HG02973 (cell line): Measurements from ENCODE around the gene AGPAT4.

ENCODE experiments used
- ATAC-seq: cut with Tn5 transposase; IDR thresholded peaks from one replicate; pipeline ENCODE4 v1.9.1; 2021; ENCODE audit warnings: moderate library complexity; ENCODE audit not compliant: unreplicated experiment

AGPAT4 gene

GRCh38 chr6:161257793-161258457 lies 15.9 kb downstream of the AGPAT4 start:
- ATAC-seq: no peak

DNA sequence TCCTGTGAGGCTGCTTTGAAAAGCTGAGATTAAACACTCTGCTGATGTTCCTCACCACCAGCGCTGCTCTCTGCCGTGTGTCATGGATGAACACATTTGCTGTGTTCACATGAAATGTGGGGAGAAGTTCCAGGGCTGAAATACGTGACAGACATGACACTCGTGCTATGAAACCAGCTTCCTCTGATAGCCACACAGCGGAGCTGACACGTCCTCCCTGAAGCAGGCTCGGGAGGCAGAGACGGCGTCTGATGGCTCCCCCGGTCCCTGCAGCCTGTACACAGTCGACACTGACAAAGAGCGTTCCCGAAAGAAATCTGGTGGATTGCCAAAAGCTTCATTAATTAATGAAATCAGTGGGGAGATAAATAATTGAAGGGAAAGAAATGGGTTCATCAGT lies 17.5 kb downstream of the AGPAT4 start:
- ATAC-seq: no peak

DNA sequence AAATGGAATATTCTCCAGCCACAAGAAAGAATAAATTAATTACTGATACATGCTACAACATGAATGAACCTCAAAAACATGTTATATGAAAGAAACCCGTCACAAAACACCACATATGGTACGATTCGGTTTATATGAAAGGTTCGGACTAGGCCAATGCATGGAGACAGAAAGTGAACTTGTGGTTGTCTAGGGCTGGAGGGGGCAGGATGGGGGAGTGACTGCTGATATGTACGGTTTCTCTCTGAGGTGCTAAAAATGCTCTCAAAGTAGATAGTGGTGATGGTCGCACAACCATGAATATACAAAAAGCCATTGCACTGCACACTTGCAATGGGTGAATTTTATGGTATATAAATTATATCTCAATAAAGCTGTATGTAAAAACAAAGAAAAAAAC lies 18.3 kb downstream of the AGPAT4 start:
- ATAC-seq: no peak

DNA sequence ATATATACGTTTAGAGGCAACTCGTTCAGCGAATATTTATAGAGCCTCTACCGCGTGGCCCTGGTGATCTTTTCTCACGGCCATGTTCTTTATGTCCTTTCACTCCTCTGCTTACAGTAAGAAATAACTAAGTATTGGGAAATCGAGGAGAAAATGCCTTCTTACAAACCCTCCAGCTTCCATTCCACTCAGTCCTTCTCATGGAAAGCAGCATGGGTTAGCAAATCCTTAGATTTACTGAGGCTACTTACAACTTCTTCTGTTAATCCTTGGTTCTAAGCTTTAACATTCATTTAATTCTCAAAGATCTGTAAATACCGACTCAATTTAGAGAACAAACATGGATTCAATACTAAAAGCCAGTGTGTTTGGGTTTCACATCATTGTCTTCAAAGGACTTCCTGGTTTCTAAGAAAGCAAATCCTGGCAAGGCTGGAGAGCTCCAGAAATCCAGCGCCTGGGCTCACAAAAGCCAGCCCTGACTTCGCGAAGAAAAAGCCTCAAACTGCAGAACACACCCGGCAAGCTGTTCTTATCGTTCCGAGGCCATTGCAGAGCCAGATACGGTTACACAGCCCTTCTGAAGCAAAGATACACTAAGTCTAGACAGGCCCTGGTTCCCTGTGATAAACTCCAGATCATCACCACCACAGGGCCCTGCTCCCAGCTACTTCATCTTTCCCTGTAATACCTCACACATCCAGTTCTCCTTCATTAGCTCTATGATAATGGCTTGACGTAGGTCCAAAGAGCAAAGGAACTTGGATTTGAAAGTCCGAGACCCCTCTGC lies 19.2 kb downstream of the AGPAT4 start:
- ATAC-seq: no peak

- ATAC-seq: no peak
These were observed 19.8 kb downstream of the AGPAT4 start for GRCh38 chr6:161254126-161254463.

DNA sequence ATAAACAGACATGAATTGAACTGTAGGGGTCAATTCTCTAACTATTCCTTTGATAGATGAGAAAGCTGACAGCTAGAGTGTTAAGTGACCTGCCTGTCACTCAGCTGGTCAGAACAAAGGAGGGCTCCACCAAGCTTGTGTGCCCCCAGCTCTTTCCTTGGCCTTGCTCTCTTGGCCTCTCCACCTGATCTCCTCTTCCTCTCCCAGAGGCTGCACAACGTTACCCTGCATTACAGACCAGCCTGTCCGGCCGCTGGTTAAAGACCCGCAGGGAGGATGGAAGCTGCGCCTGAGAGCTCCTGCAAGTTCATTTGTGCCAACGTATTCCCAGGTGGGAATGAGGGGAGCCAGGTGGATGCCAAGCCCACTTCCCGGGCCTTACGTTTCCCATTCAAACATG lies 22.5 kb downstream of the AGPAT4 start:
- no peak for ATAC-seq

GRCh38 chr6:161249327-161249726 lies 24.5 kb downstream of the AGPAT4 start:
- ATAC-seq: no peak

DNA sequence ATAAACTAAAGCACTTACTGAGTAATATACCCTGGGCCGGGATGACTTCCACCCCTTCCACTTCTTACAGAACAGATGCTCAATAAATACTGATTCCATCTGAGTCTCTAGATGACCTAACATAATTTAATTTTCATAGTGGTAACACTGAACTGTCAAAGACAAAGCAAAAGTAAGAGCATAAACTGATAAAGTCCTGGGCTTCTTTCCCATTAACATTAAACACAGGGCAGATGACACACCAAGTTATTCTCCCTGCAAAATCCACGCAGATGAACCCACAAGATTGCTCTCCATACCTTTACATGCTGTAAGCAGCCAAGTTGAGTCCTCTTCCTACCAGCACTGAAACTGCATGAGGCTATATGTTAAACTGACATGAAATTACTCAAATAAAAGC lies 27.1 kb downstream of the AGPAT4 start:
- ATAC-seq: no peak

DNA sequence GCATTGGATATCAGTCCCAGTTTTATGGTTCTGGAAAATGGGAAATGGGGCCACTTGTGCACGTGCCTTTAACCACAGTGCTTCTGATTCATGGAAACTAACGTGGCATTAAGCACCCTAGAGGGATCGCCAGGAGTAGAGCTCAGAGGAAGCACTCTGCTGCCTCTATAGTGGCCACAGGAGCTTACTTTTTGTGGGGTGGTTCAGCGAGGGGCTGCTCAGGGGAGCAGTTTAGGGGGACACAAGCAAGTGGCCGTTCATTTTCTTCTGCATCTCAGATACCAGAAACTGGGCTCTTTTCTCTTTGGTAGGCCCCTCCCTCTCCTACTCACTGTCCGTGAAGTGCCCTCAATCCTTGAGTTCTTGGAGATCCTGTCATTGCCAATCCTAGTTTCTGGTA lies 28.5 kb downstream of the AGPAT4 start:
- no peak for ATAC-seq

DNA sequence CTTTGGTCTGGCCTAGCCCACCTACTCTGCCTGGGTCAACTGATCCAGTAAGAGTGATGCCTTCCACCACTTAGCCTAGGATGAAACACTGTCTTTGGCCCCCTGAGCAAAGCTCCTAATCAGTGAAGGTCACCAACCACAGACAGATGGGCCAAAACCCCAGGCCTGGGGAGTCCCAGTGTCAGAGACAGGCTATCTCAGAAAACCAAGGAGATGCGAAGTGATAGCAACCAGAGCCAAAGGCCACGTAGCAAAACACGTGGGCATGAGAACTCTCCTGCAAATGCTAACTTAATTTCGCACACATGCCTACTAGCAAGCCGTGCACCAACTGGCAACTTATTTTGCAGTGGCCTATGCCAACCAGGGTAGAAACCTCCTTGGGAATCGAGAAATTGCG lies 29.1 kb downstream of the AGPAT4 start:
- no peak for ATAC-seq

GRCh38 chr6:161242779-161243693 lies 30.8 kb downstream of the AGPAT4 start:
- ATAC-seq: no peak

DNA sequence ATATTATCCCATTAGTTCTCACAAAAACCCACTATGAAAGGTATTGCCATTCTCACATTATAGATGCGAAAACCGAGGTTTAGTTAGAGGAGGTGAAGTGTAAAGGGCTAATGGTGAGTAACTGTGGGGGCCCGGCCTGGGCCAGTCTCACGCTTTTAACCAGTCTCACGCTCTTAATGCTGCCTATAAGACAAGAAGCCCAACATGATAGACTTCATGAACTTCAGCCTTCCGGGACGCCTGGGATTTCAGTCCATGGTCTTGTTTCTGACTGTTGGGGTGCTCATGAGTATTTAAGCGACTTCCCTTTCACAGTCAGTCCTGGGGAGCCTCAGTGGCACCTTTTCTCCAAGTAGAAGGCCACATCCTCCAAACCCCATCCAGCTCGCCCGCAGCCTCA lies 31.7 kb downstream of the AGPAT4 start:
- ATAC-seq: no peak

DNA sequence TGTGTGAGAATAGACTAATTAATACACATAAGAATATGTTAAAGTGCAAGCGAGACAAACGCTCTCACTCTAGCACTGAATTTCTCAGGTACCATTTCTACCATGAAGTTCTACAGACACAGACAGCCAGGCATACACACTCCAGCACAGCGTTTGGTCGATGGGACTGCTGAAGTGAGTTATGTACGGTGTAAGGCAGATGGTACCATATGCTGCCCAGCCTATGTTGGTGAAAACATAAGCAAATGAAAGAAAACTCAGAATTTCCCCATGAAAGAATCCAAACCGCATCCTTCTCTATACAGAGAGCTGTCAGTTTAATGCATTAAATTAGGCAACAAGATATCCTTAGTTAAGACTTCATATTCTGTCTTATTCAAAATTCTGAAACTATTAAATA lies 34.9 kb downstream of the AGPAT4 start:
- ATAC-seq: no peak

- no peak for ATAC-seq
These were observed 35.4 kb downstream of the AGPAT4 start for GRCh38 chr6:161238500-161238899.

GRCh38 chr6:161238081-161238480 lies 35.8 kb downstream of the AGPAT4 start:
- no peak for ATAC-seq

- no peak for ATAC-seq
These were observed 36.7 kb downstream of the AGPAT4 start for GRCh38 chr6:161237176-161237575.

DNA sequence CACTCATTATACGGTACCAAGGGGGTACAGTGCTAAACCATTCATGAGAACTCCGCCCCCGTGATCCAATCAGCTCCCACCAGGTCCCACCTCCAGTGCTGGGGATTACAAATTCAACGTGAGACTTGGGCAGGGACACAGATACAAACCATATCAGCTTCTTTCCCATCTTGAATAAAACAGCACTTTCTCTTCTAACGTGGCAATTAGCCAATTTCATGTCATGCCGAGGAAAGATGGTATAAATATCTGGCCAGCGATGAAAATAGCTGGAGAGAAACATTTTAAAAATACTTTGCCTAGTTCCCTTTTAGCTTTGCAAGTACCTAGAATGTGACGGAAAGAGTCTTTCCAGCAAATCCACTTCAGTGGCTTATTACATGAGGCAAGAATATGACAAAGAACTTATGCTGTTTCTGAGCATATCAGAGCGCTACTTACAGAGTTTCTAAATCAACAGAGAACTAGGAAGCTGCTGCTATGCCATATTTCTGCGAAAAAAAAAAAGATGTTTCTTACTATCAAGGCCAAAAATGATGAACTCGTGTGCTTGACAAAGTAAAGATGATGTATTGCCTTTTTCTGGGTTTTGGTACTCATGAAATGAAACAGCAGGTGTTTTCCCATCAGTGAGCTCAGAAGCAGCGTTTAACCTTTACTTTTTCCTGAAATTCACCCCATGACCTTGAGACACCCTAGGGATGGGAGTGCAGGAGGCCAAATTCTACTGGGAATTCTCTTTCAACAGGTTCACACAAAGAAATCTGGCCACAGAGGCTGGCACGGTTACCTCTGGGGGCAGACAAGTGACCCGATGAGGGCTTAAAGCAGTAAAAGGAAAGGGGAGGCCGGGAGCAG lies 37.9 kb downstream of the AGPAT4 start:
- ATAC-seq: peak; percentile 74

- no peak for ATAC-seq
These were observed 39.7 kb downstream of the AGPAT4 start for GRCh38 chr6:161233986-161234661.

- no peak for ATAC-seq
These were observed 41.4 kb downstream of the AGPAT4 start for GRCh38 chr6:161232467-161232866.

DNA sequence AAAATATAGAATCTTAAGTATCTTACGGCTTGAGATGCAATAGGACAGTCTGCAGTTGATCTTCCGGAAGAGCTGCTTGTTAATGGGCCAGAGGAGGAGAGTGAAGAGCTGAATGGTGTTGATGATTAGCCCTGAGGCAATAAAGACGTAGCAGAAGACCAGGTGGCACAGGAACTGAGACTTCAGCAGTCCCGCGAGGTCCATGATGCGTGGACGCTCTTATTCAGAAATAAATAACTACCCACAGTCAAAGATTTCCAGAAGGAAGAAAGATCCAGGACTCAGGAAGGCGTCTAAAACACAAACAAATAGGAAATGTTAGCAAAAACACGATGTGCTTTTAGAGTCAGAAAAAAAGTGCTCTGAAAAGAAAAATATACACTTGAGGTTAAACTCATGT lies 41.9 kb downstream of the AGPAT4 start:
- no peak for ATAC-seq
